Left lung (tissue), 10 donors: ENCODE results near the gene BCO1. TPM values are rescaled to one million over a fixed set of nuclear protein-coding genes. Genes with fewer than 3 reads are reported as not detected.

Experiments used
- ATAC-seq: fragments of 200-7000 bp; cut with Tn5 transposase; one replicate; pipeline ENCODE4 v1.9.1; 2020; ENCODE audit warnings: moderate library complexity
- DNase-seq, 4 donors: peaks; one replicate each; pipeline ENCODE4 v3.0.0-alpha.2; 2013 to 2020
- H3K27ac ChIP-seq, 2 donors: fragments of 200-600 bp; sonication (generic) in 1 of 2; one replicate each; pipeline versions ENCODE4 v1.5.0 to v1.8.0; 2020 to 2021
- H3K27me3 ChIP-seq, 2 donors: fragments of 200-600 bp; sonication (generic) in 1 of 2; one replicate each; pipeline versions ENCODE4 v1.5.0 to v1.8.0; 2020 to 2021
- H3K36me3 ChIP-seq, 2 donors: fragments of 200-600 bp; sonication (generic) in 1 of 2; one replicate each; pipeline versions ENCODE4 v1.5.0 to v1.8.0; 2020 to 2021
- H3K4me1 ChIP-seq, 2 donors: fragments of 200-600 bp; one replicate each; pipeline ENCODE4 v1.8.0; 2021
- H3K4me3 ChIP-seq, 2 donors: fragments of 200-600 bp; sonication (generic) in 1 of 2; one replicate each; pipeline versions ENCODE4 v1.5.0 to v1.8.0; 2020 to 2021; ENCODE audit warnings: mild to moderate bottlenecking in 1 of 2
- H3K9me3 ChIP-seq, 2 donors: fragments of 200-600 bp; sonication (generic) in 1 of 2; one replicate each; pipeline versions ENCODE4 v1.5.0 to v1.8.0; 2020 to 2021
- intact Hi-C, 2 donors: fragments of 100-400 bp; cut with DNase I; formaldehyde crosslinking; loops; one replicate each; pipeline versions ENCODE4 v1.11.2 to v1.14.2; 2022
- polyA plus RNA-seq, 6 donors: library from polyadenylated mRNA; unstranded; fragments of 120-200 nt; gene quantifications; one replicate each; pipeline ENCODE4 v1.2.1, GENCODE V29; 2013; ENCODE audit not compliant: insufficient read length in 6 of 6
- total RNA-seq, 2 donors: library from RNA; stranded (reverse); fragmentation: NEBNext Ultra II Directional; extraction: Animal tissue kit (Norgen Biotek cat#: 25700); gene quantifications; one replicate each; pipeline ENCODE4 v1.2.1, GENCODE V29; 2021
- TF ChIP-seq, protein P1 (sequence below), 2 donors: fragments of 200-600 bp; sonication (generic) in 1 of 2; IDR thresholded peaks; one replicate each; pipeline versions ENCODE4 v1.5.0 to v1.8.0; 2021; ENCODE audit warnings: antibody characterized with exemption in 2 of 2
- donor health status: DM: no; HTN: yes; CAD: no.
- donor health status: DM: no; HTN: no; CAD: no.

Gene BCO1
- total and polyA plus RNA-seq, 8 donors: 0.38 to 0.81 (median 0.58) TPM; not detected in 1

DNA sequence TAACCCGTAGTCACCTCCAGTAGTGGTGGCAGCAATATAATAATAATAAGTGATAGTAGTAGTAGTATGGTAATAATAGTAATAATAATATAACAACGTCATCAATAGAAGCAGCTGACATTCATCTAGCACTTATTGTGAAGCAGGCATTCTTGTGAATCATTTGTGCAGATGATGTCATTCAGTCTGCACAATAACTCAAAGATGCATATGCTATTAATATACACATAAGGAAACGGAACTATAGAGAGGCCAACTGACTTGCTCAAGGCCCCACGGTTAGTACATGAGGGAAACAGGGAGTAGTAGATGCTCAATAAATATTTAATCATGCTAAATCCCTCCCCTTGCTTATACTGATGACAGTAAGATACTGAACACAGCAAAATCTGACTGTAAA is 40.9 kb downstream of the BCO1 start:
- no peak overlapping the region for H3K4me3 ChIP-seq
- no peaks in the 10 kb centered on the region for H3K36me3 ChIP-seq
- ATAC-seq (no peak), DNase-seq (no peak)
- no peak overlapping the region for H3K27ac ChIP-seq
- intact Hi-C loops: no loop called here
- H3K9me3 ChIP-seq: no peaks in the 10 kb centered on the region
- TF ChIP-seq, protein P1, sequence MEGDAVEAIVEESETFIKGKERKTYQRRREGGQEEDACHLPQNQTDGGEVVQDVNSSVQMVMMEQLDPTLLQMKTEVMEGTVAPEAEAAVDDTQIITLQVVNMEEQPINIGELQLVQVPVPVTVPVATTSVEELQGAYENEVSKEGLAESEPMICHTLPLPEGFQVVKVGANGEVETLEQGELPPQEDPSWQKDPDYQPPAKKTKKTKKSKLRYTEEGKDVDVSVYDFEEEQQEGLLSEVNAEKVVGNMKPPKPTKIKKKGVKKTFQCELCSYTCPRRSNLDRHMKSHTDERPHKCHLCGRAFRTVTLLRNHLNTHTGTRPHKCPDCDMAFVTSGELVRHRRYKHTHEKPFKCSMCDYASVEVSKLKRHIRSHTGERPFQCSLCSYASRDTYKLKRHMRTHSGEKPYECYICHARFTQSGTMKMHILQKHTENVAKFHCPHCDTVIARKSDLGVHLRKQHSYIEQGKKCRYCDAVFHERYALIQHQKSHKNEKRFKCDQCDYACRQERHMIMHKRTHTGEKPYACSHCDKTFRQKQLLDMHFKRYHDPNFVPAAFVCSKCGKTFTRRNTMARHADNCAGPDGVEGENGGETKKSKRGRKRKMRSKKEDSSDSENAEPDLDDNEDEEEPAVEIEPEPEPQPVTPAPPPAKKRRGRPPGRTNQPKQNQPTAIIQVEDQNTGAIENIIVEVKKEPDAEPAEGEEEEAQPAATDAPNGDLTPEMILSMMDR (IDR thresholded peaks at IDR 0.05): no peak
- no peaks in the 10 kb centered on the region for H3K27me3 ChIP-seq
- H3K4me1 ChIP-seq: no peaks in the 10 kb centered on the region

DNA sequence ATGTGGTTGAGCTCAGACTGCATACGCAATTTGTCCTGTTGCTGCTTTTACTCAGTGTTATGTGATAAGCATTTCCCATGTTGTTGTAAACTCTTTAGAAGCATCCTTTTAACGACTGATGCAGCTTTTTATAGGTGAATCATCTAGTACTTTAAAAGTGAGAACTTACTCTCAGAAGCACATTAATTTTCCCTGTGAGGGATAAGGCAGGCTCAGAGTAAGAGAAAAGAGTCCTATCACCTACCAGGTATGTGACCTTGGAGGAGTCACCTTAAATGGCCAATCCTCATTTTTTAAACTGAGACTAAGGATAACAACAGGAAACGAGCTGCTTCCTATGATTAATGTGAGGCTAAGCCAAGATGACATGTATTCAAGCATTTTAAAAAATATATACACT is 41.9 kb downstream of the BCO1 start:
- H3K4me1 ChIP-seq: no peaks in the 10 kb centered on the region
- TF ChIP-seq, protein P1 (IDR thresholded peaks at IDR 0.05): no peak
- no peaks in the 10 kb centered on the region for H3K36me3 ChIP-seq
- H3K27ac ChIP-seq: no peak overlapping the region
- intact Hi-C loops: no loop called here
- no peaks in the 10 kb centered on the region for H3K9me3 ChIP-seq
- ATAC-seq: no peak
- no peak overlapping the region for H3K4me3 ChIP-seq
- no peak for DNase-seq
- H3K27me3 ChIP-seq: no peaks in the 10 kb centered on the region

DNA sequence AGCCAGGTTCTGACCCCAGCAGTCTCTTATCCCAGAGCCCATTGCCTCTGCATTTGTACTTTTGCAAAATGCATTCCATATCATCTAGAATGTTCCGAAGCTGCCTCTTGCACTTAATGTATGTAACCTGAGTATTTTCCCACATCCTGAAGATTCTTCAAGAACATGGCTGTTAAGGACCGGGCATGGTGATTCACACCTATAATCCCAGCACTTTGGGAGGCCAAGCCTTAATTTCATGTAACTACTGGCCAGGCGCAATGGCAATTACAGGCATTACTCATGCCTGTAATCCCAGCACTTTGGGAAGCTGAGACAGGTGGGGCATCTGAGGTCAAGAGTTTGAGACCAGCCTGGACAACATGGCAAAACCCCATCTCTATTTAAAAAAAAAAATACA is 44.6 kb downstream of the BCO1 start:
- Histone ChIP-seq H3K27ac (no peak overlapping the region), H3K4me1 (no peaks in the 10 kb centered on the region), H3K27me3 (no peaks in the 10 kb centered on the region), H3K4me3 (no peak overlapping the region), H3K36me3 (no peaks in the 10 kb centered on the region), H3K9me3 (no peaks in the 10 kb centered on the region)
- DNase-seq (no peak), ATAC-seq (no peak)
- intact Hi-C loops: no loop called here
- TF ChIP-seq, protein P1 (IDR thresholded peaks at IDR 0.05): no peak

DNA sequence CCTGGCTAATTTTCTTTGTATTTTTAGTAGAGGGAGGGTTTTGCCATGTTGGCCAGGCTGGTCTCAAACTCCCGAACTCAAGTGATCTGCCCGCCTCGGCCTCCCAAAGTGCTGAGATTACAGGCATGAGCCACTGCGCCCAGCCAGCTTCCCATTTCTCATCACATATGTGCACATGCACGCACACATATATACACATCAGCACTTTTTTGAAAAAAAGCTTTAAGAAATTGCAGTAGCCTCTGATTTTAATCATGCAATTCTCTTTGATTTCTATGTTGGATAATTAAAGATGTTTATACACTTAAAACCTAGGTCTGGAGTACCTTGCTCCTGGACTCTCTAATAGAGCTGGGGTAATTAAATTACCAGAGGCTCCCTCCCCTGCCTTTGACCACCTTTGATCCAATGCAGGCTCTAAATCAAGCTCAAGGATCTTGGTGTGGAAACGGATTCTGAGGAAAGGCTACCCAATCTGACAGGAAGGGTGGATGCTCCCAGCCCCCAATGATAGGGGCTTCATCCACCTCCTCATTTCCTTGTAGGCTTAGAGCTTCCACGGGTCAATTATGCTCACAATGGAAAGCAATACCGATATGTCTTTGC is 46.6 kb downstream of the BCO1 start:
- no peak overlapping the region for H3K4me3 ChIP-seq
- no peaks in the 10 kb centered on the region for H3K27me3 ChIP-seq
- no peaks in the 10 kb centered on the region for H3K4me1 ChIP-seq
- H3K36me3 ChIP-seq: no peaks in the 10 kb centered on the region
- TF ChIP-seq, protein P1 (IDR thresholded peaks at IDR 0.05): no peak
- no peak for ATAC-seq
- no peaks in the 10 kb centered on the region for H3K9me3 ChIP-seq
- intact Hi-C loops: no loop called here
- H3K27ac ChIP-seq: no peak overlapping the region
- DNase-seq: no peak

DNA sequence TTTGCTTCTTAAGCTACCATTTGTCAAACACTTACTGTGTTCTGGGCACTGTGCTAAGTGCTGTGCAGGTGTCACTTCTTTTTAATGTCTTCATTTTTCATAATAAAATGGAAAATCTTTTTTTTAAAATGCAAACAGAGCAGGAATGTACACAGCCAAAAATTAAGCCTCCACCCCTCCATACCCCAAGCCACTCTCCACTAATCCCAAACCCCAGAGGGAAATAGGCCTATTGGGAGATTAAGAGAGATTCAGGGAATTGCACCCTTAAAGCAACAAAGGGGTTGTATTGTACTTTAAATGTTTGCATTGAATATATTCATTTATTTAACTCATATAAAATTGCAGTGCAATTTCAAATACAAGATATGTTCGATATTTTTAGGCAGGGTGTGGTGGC is 47.7 kb downstream of the BCO1 start:
- TF ChIP-seq, protein P1 (IDR thresholded peaks at IDR 0.05): no peak

More for the DNA sequence above, 47.7 kb downstream of the BCO1 start:
- DNase-seq (no peak), ATAC-seq (no peak)
- Histone ChIP-seq H3K36me3 (no peaks in the 10 kb centered on the region), H3K27me3 (no peaks in the 10 kb centered on the region), H3K4me1 (no peaks in the 10 kb centered on the region), H3K27ac (no peak overlapping the region), H3K9me3 (no peaks in the 10 kb centered on the region), H3K4me3 (no peak overlapping the region)
- intact Hi-C loops: no loop called here
